Measurements from ENCODE around the gene PDCD4. TPM values are rescaled to one million over a fixed set of nuclear protein-coding genes. Genes with fewer than 3 reads are reported as not detected.

The PDCD4 gene
- total RNA-seq, 1 donor, result 35.8 TPM

DNA sequence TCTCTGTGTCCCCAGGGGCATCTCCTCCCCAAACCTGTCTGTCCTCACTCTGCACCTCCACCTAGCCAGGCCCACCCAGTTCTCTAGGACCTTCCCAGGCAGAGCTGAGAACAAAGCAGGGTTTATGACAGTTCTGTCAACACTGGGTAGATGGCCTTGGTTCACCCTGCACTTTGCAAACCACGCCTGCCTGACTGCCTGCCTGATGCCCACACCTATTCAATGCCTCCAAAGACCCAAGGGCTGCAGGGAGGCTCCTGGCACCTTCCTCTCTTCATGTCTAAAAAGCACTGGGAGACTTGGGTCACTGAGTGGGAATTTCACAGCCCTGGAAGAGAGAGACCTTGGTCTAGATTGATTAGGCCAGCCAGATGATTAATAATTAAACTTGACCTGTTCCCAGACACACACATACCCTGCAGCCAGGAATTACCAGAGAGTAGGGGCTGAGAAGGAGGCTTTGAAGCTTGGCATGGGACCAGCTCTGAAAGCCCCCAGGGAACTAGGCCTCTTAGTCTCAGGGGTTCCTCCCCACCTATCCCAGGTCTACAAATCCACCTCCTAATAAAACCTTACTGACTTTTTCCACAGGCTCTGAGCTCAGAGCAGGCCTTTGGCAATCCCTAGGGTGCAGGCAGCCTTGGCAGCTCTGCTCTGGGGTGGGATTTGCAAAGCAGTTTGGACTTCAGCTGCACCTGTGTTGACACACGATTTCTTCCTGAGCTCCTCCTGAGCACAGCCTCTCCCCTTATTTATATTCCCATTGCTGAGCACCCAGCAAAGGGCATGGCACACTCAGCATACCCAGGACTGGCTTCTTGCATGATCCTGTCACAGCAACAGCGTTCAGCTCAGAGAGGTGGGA lies 25.7 kb upstream of the PDCD4 start:
- no peak overlapping the region for H3K4me3 ChIP-seq (ENCODE audit: low read depth, low read length)
- TF ChIP-seq, protein P1, sequence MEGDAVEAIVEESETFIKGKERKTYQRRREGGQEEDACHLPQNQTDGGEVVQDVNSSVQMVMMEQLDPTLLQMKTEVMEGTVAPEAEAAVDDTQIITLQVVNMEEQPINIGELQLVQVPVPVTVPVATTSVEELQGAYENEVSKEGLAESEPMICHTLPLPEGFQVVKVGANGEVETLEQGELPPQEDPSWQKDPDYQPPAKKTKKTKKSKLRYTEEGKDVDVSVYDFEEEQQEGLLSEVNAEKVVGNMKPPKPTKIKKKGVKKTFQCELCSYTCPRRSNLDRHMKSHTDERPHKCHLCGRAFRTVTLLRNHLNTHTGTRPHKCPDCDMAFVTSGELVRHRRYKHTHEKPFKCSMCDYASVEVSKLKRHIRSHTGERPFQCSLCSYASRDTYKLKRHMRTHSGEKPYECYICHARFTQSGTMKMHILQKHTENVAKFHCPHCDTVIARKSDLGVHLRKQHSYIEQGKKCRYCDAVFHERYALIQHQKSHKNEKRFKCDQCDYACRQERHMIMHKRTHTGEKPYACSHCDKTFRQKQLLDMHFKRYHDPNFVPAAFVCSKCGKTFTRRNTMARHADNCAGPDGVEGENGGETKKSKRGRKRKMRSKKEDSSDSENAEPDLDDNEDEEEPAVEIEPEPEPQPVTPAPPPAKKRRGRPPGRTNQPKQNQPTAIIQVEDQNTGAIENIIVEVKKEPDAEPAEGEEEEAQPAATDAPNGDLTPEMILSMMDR (IDR thresholded peaks at IDR 0.05; ENCODE audit: insufficient read depth, low read depth, low read length), result no peak
- DNase-seq (ENCODE audit: low read depth), result no peak

DNA sequence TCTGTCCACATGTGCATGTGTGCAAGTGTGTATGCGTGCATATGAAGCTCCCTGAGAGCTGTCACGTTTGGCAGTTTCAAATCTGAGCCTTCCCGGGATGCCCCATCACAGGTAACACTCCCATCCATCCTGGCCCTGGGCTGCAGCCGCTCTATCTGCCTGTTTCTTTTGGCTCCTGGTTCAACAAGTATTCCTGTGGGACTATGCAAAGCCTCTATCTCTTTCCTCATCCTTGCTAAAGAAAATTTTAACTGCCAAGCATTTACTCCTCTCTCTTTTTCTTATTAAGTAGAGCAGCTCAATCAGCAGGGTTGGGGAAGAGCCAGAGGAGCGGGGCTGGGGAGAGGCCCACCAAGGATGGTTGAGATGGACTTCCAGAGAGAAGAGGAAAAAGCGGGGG lies 24.4 kb upstream of the PDCD4 start:
- no peak for DNase-seq (ENCODE audit: low read depth)
- TF ChIP-seq, protein P1 (IDR thresholded peaks at IDR 0.05; ENCODE audit: insufficient read depth, low read depth, low read length), result no peak
- no peak overlapping the region for H3K4me3 ChIP-seq (ENCODE audit: low read depth, low read length)

DNA sequence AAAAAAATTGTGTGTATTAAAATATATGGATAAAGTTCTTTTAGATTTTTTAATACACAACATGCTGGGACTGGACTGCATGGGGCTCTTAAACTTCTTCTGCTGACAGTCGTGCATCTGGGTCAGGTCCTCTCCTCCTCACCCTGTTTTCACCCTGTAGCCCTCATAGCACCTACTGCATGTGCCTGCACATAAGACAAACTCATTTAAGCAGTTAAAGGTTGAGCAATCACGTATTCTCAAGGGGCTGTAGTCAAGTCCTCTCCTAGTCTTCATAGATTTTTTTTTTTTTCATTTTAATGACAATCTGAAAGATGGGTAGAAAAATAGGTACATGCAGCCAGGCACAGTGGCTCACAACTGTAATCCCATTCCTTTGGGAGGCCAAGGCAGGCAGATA lies 23.6 kb upstream of the PDCD4 start:
- TF ChIP-seq, protein P1 (IDR thresholded peaks at IDR 0.05; ENCODE audit: insufficient read depth, low read depth, low read length), result no peak
- no peak for DNase-seq (ENCODE audit: low read depth)
- H3K4me3 ChIP-seq (ENCODE audit: low read depth, low read length), result no peak overlapping the region

DNA sequence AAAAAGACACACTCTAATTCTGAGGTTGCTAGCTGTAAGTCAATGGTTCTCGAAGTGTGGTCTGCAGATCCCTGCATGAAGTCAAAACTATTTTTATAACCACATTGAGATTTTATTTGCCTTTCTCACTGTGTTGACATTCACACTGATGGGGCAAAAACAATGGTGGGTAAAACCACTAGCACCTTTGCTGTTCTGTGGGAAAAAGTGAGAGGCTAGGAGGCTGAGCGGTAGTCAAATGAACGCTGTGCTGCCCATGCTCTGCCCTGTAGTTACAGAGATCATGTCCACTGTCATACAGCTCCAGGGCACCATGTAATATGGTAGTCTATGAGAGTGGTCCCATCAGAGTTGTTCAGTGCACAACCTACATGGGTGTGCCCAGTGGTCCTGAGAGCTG lies 21.6 kb upstream of the PDCD4 start:
- TF ChIP-seq, protein P1 (IDR thresholded peaks at IDR 0.05; ENCODE audit: insufficient read depth, low read depth, low read length), result no peak
- no peak overlapping the region for H3K4me3 ChIP-seq (ENCODE audit: low read depth, low read length)
- DNase-seq (ENCODE audit: low read depth), result no peak

DNA sequence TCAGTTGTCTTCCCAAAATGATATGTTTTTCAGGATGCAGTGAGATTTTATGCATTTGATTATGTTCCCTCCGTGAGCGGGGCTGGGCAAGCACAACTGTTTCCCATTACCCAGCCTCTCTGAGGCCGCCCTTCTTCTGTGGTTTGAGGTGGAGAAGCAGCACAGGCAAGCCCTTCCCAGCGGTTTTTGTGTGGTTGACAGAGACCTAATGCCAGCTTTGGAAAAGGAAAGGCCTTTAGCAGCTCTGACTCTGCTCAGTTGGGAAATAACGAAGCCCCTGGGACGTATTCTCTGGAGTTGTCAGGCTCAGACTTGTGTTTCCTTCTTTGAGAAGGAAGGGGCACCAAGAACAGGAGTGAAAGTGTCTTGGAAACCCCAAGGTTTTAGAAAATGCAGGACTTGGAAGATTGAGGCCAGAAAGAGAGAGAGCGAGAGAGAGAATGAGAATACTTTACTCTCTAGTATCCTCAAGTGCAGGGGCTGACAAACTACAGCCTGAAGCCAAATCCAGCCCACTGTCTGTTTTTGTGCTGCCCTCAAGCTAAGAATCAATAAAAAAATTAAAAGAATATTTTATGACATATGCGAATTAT lies 20.6 kb upstream of the PDCD4 start:
- DNase-seq (ENCODE audit: low read depth), result peak; percentile 40
- TF ChIP-seq, protein P1 (IDR thresholded peaks at IDR 0.05; ENCODE audit: insufficient read depth, low read depth, low read length), result no peak
- no peak overlapping the region for H3K4me3 ChIP-seq (ENCODE audit: low read depth, low read length)

DNA sequence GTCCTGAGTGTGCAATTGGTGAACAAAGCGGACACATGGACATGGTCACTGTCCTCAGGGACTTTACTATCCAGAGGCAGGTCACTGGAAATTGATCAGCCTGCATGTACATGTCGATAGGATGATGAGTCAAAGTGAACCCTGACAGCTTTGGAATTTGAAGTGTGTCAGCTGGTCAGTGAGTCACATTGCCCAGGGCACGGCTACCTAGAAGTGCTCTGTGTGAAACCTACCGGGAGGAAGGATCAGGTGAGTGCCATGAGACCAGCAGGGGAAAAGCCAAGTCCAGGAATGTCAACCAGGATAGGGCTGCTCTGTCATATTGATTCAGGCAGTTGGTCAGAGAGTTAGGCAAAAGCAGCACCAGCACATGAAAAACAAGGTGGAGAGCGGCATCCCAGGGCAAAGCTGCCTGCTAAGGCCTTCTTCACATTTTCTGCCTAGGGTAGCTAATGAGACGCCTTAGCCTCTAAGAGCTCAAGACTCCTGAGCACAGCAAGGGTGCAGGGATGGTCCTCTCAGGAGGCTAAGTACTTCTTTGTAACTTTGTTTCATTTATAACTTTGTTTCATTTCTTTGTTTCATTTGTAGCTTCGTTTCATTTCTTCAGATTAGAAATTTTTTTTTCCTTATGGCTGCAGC lies 19.4 kb upstream of the PDCD4 start:
- DNase-seq (ENCODE audit: low read depth), result no peak
- H3K4me3 ChIP-seq (ENCODE audit: low read depth, low read length), result no peak overlapping the region
- TF ChIP-seq, protein P1 (IDR thresholded peaks at IDR 0.05; ENCODE audit: insufficient read depth, low read depth, low read length), result no peak

Measured in fibroblast of villous mesenchyme (primary cell).